Suprapubic skin (tissue), 4 donors: ENCODE measurements around the gene LHPP. TPM values are rescaled to one million over a fixed set of nuclear protein-coding genes. Genes with fewer than 3 reads are reported as not detected.

Experiments used
- DNase-seq, 2 donors: peaks; one replicate each; pipeline ENCODE4 v3.0.0-alpha.2; 2019; ENCODE audit warnings: low spot score in 2 of 2
- H3K27ac ChIP-seq: fragments of 200-600 bp; sonication (generic); one replicate; pipeline ENCODE4 v1.5.1; 2019
- H3K27me3 ChIP-seq: fragments of 200-600 bp; sonication (generic); one replicate; pipeline ENCODE4 v1.5.1; 2019
- H3K36me3 ChIP-seq: fragments of 200-600 bp; sonication (generic); one replicate; pipeline ENCODE4 v1.5.1; 2019
- H3K4me1 ChIP-seq: fragments of 200-600 bp; sonication (generic); one replicate; pipeline ENCODE4 v1.5.1; 2019
- H3K4me3 ChIP-seq: fragments of 200-600 bp; sonication (generic); one replicate; pipeline ENCODE4 v1.5.1; 2019; ENCODE audit warnings: mild to moderate bottlenecking
- H3K9me3 ChIP-seq: fragments of 200-600 bp; sonication (generic); one replicate; pipeline ENCODE4 v1.5.1; 2019
- CTCF ChIP-seq, 2 donors: fragments of 200-600 bp in 1 of 2; fragments of 450-650 bp in 1 of 2; sonication (generic) in 1 of 2; IDR thresholded peaks; one replicate each; pipeline ENCODE4 v1.5.1; 2016 to 2019; ENCODE audit warnings: antibody characterized with exemption in 2 of 2, mild to moderate bottlenecking in 1 of 2, moderate library complexity in 1 of 2
- EP300 ChIP-seq: sonication (generic); formaldehyde crosslinking; IDR thresholded peaks from one replicate; pipeline ENCODE4 v1.6.1; 2017; ENCODE audit warnings: antibody characterized with exemption
- POLR2A ChIP-seq, 2 donors: fragments of 450-650 bp; IDR thresholded peaks; one replicate each; pipeline ENCODE4 v1.6.1; 2017; ENCODE audit warnings: antibody characterized with exemption in 2 of 2, mild to moderate bottlenecking in 2 of 2, moderate library complexity in 2 of 2
- POLR2AphosphoS5 ChIP-seq, 3 donors: sonication (generic); formaldehyde crosslinking; IDR thresholded peaks; one replicate each; pipeline ENCODE4 v1.6.1; 2017; ENCODE audit warnings: antibody characterized with exemption in 3 of 3
- WGBS: methylation state at CpG from one replicate; pipeline ENCODE4 v1.1.5; 2018; 5-methylcytosine and 5-hydroxymethylcytosine counted together
- total RNA-seq, 4 donors: library from RNA; depleted of rRNA; stranded (reverse); fragments of >200 nt; gene quantifications; one replicate each; pipeline ENCODE4 v1.1.0, GENCODE V29; 2016

The LHPP gene
- total RNA-seq, 4 donors from 2014 or later, result 14.4 to 22.6 (median 15.3) TPM

- no peaks in the 10 kb centered on the region for H3K9me3 ChIP-seq
- no peak for DNase-seq
- no peak overlapping the region for H3K4me3 ChIP-seq
- H3K27me3 ChIP-seq, result no peaks in the 10 kb centered on the region
- TF ChIP-seq CTCF (IDR thresholded peaks at IDR 0.05) (no peak), EP300 (no peak), POLR2AphosphoS5 (IDR thresholded peaks at IDR 0.05) (no peak), POLR2A (IDR thresholded peaks at IDR 0.05) (no peak)
- no peaks in the 10 kb centered on the region for H3K36me3 ChIP-seq
- WGBS, result 93% methylated on average over 6 of the region's 6 CpGs
- no peak overlapping the region for H3K27ac ChIP-seq
- no peaks in the 10 kb centered on the region for H3K4me1 ChIP-seq
Measured at GRCh38 chr10:124472071-124472470, 10.4 kb downstream of the LHPP start.

DNA sequence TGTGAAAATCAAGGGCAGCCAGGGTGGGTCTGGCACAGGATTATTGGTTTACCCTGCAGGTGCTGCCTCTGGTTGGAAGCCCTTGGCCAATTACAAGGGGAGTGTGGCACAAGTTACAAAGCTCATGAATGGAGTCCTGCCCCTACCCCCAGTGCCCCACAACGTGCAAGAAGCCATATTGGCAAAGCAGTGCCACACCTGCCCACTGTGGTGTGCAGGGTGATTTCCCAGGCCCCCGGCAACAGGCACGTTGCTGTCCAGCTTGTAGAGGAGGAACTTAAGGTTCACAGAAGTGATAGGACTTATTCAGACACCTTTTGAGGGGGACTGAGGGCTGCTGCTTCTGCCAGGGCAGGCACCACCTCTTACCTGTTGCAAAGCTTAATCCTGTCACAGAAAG lies 11.4 kb downstream of the LHPP start:
- TF ChIP-seq CTCF (IDR thresholded peaks at IDR 0.05) (no peak), EP300 (no peak), POLR2AphosphoS5 (IDR thresholded peaks at IDR 0.05) (no peak), POLR2A (IDR thresholded peaks at IDR 0.05) (no peak)
- Histone ChIP-seq H3K4me3 (no peak overlapping the region), H3K27me3 (no peaks in the 10 kb centered on the region), H3K4me1 (no peaks in the 10 kb centered on the region), H3K9me3 (no peaks in the 10 kb centered on the region), H3K36me3 (no peaks in the 10 kb centered on the region), H3K27ac (no peak overlapping the region)
- no peak for DNase-seq
- WGBS, result 49% methylated on average over 2 of the region's 3 CpGs

GRCh38 chr10:124474514-124475070 lies 13.0 kb downstream of the LHPP start:
- WGBS, result 66% methylated on average over 5 of the region's 9 CpGs
- Histone ChIP-seq H3K36me3 (no peaks in the 10 kb centered on the region), H3K27me3 (no peaks in the 10 kb centered on the region), H3K27ac (no peak overlapping the region), H3K9me3 (no peaks in the 10 kb centered on the region), H3K4me3 (no peak overlapping the region), H3K4me1 (no peaks in the 10 kb centered on the region)
- no peak for TF ChIP-seq POLR2AphosphoS5 (IDR thresholded peaks at IDR 0.05)
- no peak for TF ChIP-seq EP300
- no peak for TF ChIP-seq POLR2A (IDR thresholded peaks at IDR 0.05)
- no peak for TF ChIP-seq CTCF (IDR thresholded peaks at IDR 0.05)
- DNase-seq, result no peak

GRCh38 chr10:124476043-124476725 lies 14.6 kb downstream of the LHPP start:
- Histone ChIP-seq H3K36me3 (no peaks in the 10 kb centered on the region), H3K27ac (no peak overlapping the region), H3K4me1 (no peaks in the 10 kb centered on the region), H3K9me3 (no peaks in the 10 kb centered on the region), H3K27me3 (no peaks in the 10 kb centered on the region), H3K4me3 (no peak overlapping the region)
- DNase-seq, result no peak
- 89% methylated on average over 20 of the region's 23 CpGs for WGBS
- TF ChIP-seq EP300, result no peak
- TF ChIP-seq CTCF (IDR thresholded peaks at IDR 0.05), result no peak
- no peak for TF ChIP-seq POLR2AphosphoS5 (IDR thresholded peaks at IDR 0.05)
- no peak for TF ChIP-seq POLR2A (IDR thresholded peaks at IDR 0.05)

- no peak for TF ChIP-seq POLR2A (IDR thresholded peaks at IDR 0.05)
- H3K9me3 ChIP-seq, result no peaks in the 10 kb centered on the region
- no peaks in the 10 kb centered on the region for H3K27me3 ChIP-seq
- no peaks in the 10 kb centered on the region for H3K4me1 ChIP-seq
- no peaks in the 10 kb centered on the region for H3K36me3 ChIP-seq
- H3K27ac ChIP-seq, result no peak overlapping the region
- WGBS, result 75% methylated on average over 7 of the region's 11 CpGs
- DNase-seq, result no peak
- no peak overlapping the region for H3K4me3 ChIP-seq
Measured at GRCh38 chr10:124477614-124478363, 16.2 kb downstream of the LHPP start.
